ENCODE data around the gene C12orf56. TPM values are rescaled to one million over a fixed set of nuclear protein-coding genes. Genes with fewer than 3 reads are reported as not detected.
A peak's percentile ranks its signal among the peaks of the same experiment; 100 is the strongest.

The C12orf56 gene
- total and polyA plus RNA-seq, 9 of the 15 experiments (the other 6 are each of a cell fraction or from before 2014, with no cell fraction given) = 0.40 to 4.8 (median 1.2) TPM

GRCh38 chr12:64404470-64405256 is 14.1 kb upstream of the C12orf56 start (continued):
- TF ChIP-seq ETS1 (conservative IDR thresholded peaks at IDR 0.05; ENCODE audit: control insufficient read depth, low read depth, low read length) (no peak), ZNF77 (CRISPR knock-in tag; IDR thresholded peaks at IDR 0.05) (no peak), ZNF197 (CRISPR knock-in tag; IDR thresholded peaks at IDR 0.05; ENCODE audit: low read depth) (no peak; the same call in none of the 2 replicates), KAT2B (IDR thresholded peaks at IDR 0.05; ENCODE audit: low read depth, low read length) (no peak), SRSF1 (IDR thresholded peaks at IDR 0.05; ENCODE audit: low read depth, low read length) (no peak), MCM2 (IDR thresholded peaks at IDR 0.05; ENCODE audit: low read depth) (no peak), MIER1 (IDR thresholded peaks at IDR 0.05; ENCODE audit: low read depth) (no peak), ZNF165 (CRISPR knock-in tag; IDR thresholded peaks at IDR 0.05; ENCODE audit: borderline replicate concordance) (0 out of 2 replicates have a peak, but pooled peaks have one; percentile 13), EP400 (IDR thresholded peaks at IDR 0.05) (peak; percentile 100), ZNF143 (CRISPR knock-in tag; IDR thresholded peaks at IDR 0.05) (0 out of 2 replicates have a peak, but pooled peaks have one; percentile 37), ZNF449 (CRISPR knock-in tag; IDR thresholded peaks at IDR 0.05) (no peak), ARID2 (IDR thresholded peaks at IDR 0.05) (0 out of 2 replicates have a peak, but pooled peaks have one; percentile 45), ZBTB26 (CRISPR knock-in tag; IDR thresholded peaks at IDR 0.05) (no peak), CREM (IDR thresholded peaks at IDR 0.05; ENCODE audit: low read depth) (0 out of 2 replicates have a peak, but pooled peaks have one; percentile 21), ASH1L (IDR thresholded peaks at IDR 0.05; ENCODE audit: borderline replicate concordance, low read depth, partially characterized antibody) (no peak), IRF1 (CRISPR knock-in tag; IDR thresholded peaks at IDR 0.05; ENCODE audit: borderline replicate concordance) (no peak), NCOA1 (IDR thresholded peaks at IDR 0.05; ENCODE audit: low read depth) (no peak; the same call in 1 of the 2 replicates), RFX1 (IDR thresholded peaks at IDR 0.05) (no peak), SMARCA5 (IDR thresholded peaks at IDR 0.05) (peak; percentile 60; the same call in 1 of the 2 replicates), BRF1 (IDR thresholded peaks at IDR 0.05; ENCODE audit: borderline replicate concordance, extremely low read depth, insufficient read length) (no peak), HDAC8 (tag; IDR thresholded peaks at IDR 0.05) (peak; percentile 74; the same call in 1 of the 2 replicates), ZZZ3 (IDR thresholded peaks at IDR 0.05) (no peak), RUNX1 (IDR thresholded peaks at IDR 0.05; ENCODE audit: low read depth) (no peak)

Measured in K562 (cell line).